Lower leg skin (tissue), 4 donors: ENCODE data around the gene ADAMTS17. TPM values are rescaled to one million over a fixed set of nuclear protein-coding genes. Genes with fewer than 3 reads are reported as not detected.

ENCODE experiments used
- DNase-seq, 2 donors: peaks; one replicate each; pipeline ENCODE4 v3.0.0-alpha.2; 2019; ENCODE audit warnings: low spot score in 2 of 2
- H3K4me3 ChIP-seq: fragments of 200-600 bp; sonication (generic); 2 replicates; pipeline ENCODE4 v1.5.1; 2017; ENCODE audit warnings: mild to moderate bottlenecking, low read depth; ENCODE audit not compliant: poor library complexity, severe bottlenecking
- CTCF ChIP-seq, 3 donors: fragments of 450-650 bp; IDR thresholded peaks; one replicate each; pipeline ENCODE4 v1.5.1; 2016; ENCODE audit warnings: antibody characterized with exemption in 3 of 3, mild to moderate bottlenecking in 3 of 3, moderate library complexity in 2 of 3
- POLR2A ChIP-seq, 2 donors: fragments of 450-650 bp; IDR thresholded peaks; one replicate each; pipeline ENCODE4 v1.6.1; 2016 to 2017; ENCODE audit warnings: antibody characterized with exemption in 2 of 2, mild to moderate bottlenecking in 1 of 2, moderate library complexity in 1 of 2
- whole genome bisulfite sequencing, 2 donors: methylation state at CpG; one replicate each; pipeline ENCODE4 v1.1.5; 2018; 5-methylcytosine and 5-hydroxymethylcytosine counted together
- intact Hi-C: fragments of 100-400 bp; cut with DNase I; formaldehyde crosslinking; loops from one replicate; pipeline ENCODE4 v1.15.0; 2023; ENCODE audit warnings: low total_unique reads
- total RNA-seq, 4 donors: library from RNA; depleted of rRNA; stranded (reverse); fragments of >200 nt; gene quantifications; one replicate each; pipeline ENCODE4 v1.1.0, GENCODE V29; 2016

ADAMTS17 gene
- total RNA-seq, 4 donors from 2014 or later: 3.5 to 7.8 (median 3.9) TPM

GRCh38 chr15:100334905-100335304, 6.9 kb downstream of the ADAMTS17 start:
- TF ChIP-seq POLR2A (IDR thresholded peaks at IDR 0.05) (no peak), CTCF (IDR thresholded peaks at IDR 0.05) (no peak)
- peak in 1 of 2 donors; percentile 74 for DNase-seq
- H3K4me3 ChIP-seq: no peak overlapping the region
- intact Hi-C loops: loop anchor here (10.0 kb wide), 1 partner anchor 130 kb away; no protein-coding TSS in a partner anchor
- WGBS, 2 donors: 65 to 74% methylated on average over 11 of the region's 11 CpGs

DNA sequence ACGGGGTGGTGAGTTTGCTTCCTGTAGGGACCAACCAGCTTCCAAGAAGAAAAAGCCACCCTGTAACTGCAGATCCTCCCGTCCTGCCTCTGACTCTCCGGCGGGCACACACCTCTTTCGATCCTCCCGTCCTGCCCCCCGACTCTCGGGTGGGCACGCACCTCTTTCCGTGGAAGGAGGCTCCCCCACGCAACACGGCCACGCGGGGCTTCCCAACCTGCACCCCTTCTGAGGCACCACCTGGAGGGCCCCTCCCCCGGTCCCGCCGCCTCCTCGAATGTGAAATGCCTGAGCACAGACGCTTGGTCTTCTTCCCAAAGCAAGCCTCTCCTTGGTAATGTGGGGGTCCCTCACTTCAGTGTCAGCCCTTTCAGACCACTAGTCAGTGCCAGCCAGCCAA, 7.3 kb downstream of the ADAMTS17 start:
- 93 to 94% methylated on average over 19 of the region's 19 CpGs for WGBS, 2 donors
- no peak for TF ChIP-seq CTCF (IDR thresholded peaks at IDR 0.05)
- no peak for TF ChIP-seq POLR2A (IDR thresholded peaks at IDR 0.05)
- DNase-seq: peak in 1 of 2 donors; percentile 84
- no peak overlapping the region for H3K4me3 ChIP-seq
- intact Hi-C loops: loop anchor here (10.0 kb wide), 1 partner anchor 130 kb away; no protein-coding TSS in a partner anchor

DNA sequence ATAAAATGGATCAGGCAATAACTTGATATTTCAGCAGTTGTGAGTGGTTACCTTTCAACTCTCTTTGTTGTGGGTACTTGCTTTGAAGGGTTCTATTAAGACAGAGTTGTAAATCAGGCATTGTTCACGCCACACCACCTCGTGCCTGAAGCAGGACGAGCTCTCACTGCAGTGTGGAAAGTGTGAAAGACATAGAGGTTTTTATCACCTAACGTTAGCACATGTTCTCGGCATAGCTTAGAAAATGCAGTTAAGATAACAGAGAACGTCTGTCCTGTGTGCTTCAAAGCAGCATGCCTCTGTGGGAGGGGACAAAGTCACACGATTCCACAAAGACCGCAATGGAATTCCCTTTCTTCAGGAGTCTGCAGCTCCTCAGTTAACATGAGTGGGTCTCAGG, 7.8 kb downstream of the ADAMTS17 start:
- H3K4me3 ChIP-seq: no peak overlapping the region
- TF ChIP-seq POLR2A (IDR thresholded peaks at IDR 0.05) (no peak), CTCF (IDR thresholded peaks at IDR 0.05) (no peak)
- 78 to 82% methylated on average over 8 of the region's 8 CpGs for WGBS, 2 donors
- no peak for DNase-seq
- intact Hi-C loops: loop anchor here (10.0 kb wide), 1 partner anchor 129 kb away; no protein-coding TSS in a partner anchor

- no peak for DNase-seq
- TF ChIP-seq CTCF (IDR thresholded peaks at IDR 0.05) (no peak), POLR2A (IDR thresholded peaks at IDR 0.05) (no peak)
- 88 to 96% methylated on average over 7 of the region's 7 CpGs for WGBS, 2 donors
- no peak overlapping the region for H3K4me3 ChIP-seq
- intact Hi-C loops: loop anchor here (10.0 kb wide), 1 partner anchor 128 kb away; no protein-coding TSS in a partner anchor
Observed at GRCh38 chr15:100333236-100333635, 8.5 kb downstream of the ADAMTS17 start.

- intact Hi-C loops: loop anchor here (10.0 kb wide), 1 partner anchor 128 kb away; no protein-coding TSS in a partner anchor
- WGBS, 2 donors: 71 to 88% methylated on average over 6 of the region's 6 CpGs
- no peak overlapping the region for H3K4me3 ChIP-seq
- no peak for TF ChIP-seq POLR2A (IDR thresholded peaks at IDR 0.05)
- TF ChIP-seq CTCF (IDR thresholded peaks at IDR 0.05): no peak
- DNase-seq: peak in 1 of 2 donors; percentile 54
Observed at GRCh38 chr15:100332721-100333120, 9.1 kb downstream of the ADAMTS17 start.

- DNase-seq: peak in 1 of 2 donors; percentile 43
- no peak for TF ChIP-seq POLR2A (IDR thresholded peaks at IDR 0.05)
- TF ChIP-seq CTCF (IDR thresholded peaks at IDR 0.05): no peak
- 88 to 91% methylated on average over 13 of the region's 13 CpGs for WGBS, 2 donors
- intact Hi-C loops: loop anchor here (10.0 kb wide), 1 partner anchor 127 kb away; no protein-coding TSS in a partner anchor
- H3K4me3 ChIP-seq: no peak overlapping the region
Observed at GRCh38 chr15:100332231-100332630, 9.5 kb downstream of the ADAMTS17 start.
